SU-DHL-6 (cell line): Measurements from ENCODE around the gene PDS5A.

Experiments
- H2AFZ ChIP-seq: fragments of 200-600 bp; sonication (generic); 2 replicates; pipeline ENCODE4 v1.6.1; 2014; ENCODE audit warnings: low read depth, mild to moderate bottlenecking, moderate library complexity, mixed read lengths, antibody characterized with exemption, low read length; ENCODE audit not compliant: severe bottlenecking
- H3F3A ChIP-seq: fragments of 200-600 bp; shearing (Covaris generic); 2 replicates; pipeline ENCODE4 v1.6.0; 2016; ENCODE audit warnings: antibody characterized with exemption, mild to moderate bottlenecking; ENCODE audit not compliant: insufficient read depth
- H3K27ac ChIP-seq: fragments of 200-600 bp; sonication (generic); 2 replicates; pipeline ENCODE4 v1.5.1; 2016; ENCODE audit warnings: low read depth, mild to moderate bottlenecking, low read length, moderate library complexity, mixed read lengths
- H3K27me3 ChIP-seq: fragments of 200-600 bp; sonication (generic), shearing (Covaris generic); 2 replicates; pipeline ENCODE4 v1.6.0; 2014; ENCODE audit warnings: mild to moderate bottlenecking, low read length
- H3K36me3 ChIP-seq: fragments of 200-600 bp; sonication (generic); 2 replicates; pipeline ENCODE4 v1.6.1; 2014; ENCODE audit warnings: mild to moderate bottlenecking, low read length, mixed read lengths
- H3K4me2 ChIP-seq: fragments of 300-600, 200-600 bp; shearing (Covaris generic), sonication (generic); 2 replicates; pipeline ENCODE4 v1.6.0; 2014; ENCODE audit warnings: low read length, low read depth, mild to moderate bottlenecking; ENCODE audit not compliant: poor library complexity, severe bottlenecking
- H3K4me3 ChIP-seq: fragments of 200-600 bp; sonication (generic); 2 replicates; pipeline ENCODE4 v1.5.1; 2014; ENCODE audit warnings: antibody characterized with exemption, low read length, mild to moderate bottlenecking, mixed read lengths; ENCODE audit not compliant: insufficient read depth, poor library complexity, severe bottlenecking
- H3K79me2 ChIP-seq: fragments of 200-600 bp; sonication (generic); 2 replicates; pipeline ENCODE4 v1.6.1; 2014; ENCODE audit warnings: mild to moderate bottlenecking, low read length, moderate library complexity; ENCODE audit not compliant: insufficient read depth
- H3K9ac ChIP-seq: fragments of 200-600 bp; sonication (generic); 2 replicates; pipeline ENCODE4 v1.7.0; 2014; ENCODE audit warnings: mild to moderate bottlenecking, low read length
- H3K9me2 ChIP-seq: fragments of 200-600 bp; sonication (generic); replicated peaks from 2 replicates; pipeline ENCODE4 v1.6.1; 2014; ENCODE audit warnings: low read length; ENCODE audit not compliant: insufficient read depth
- H3K9me3 ChIP-seq: fragments of 200-600 bp; sonication (generic); 2 replicates; pipeline ENCODE4 v1.6.1; 2014; ENCODE audit warnings: low read length, mixed read lengths; ENCODE audit not compliant: insufficient read depth
- H4K20me1 ChIP-seq: fragments of 200-600 bp; sonication (generic); 2 replicates; pipeline ENCODE4 v1.6.1; 2014; ENCODE audit warnings: low read depth, mild to moderate bottlenecking, antibody characterized with exemption, low read length, moderate library complexity, mixed read lengths
- EZH2phosphoT487 ChIP-seq: fragments of 200-600 bp; sonication (generic), shearing (Covaris generic); conservative IDR thresholded peaks from 2 replicates; pipeline ENCODE4 v1.6.1; 2018; ENCODE audit warnings: mild to moderate bottlenecking, antibody characterized with exemption, low read length, moderate library complexity, mixed read lengths
- TF ChIP-seq, protein P1 (sequence below): fragments of 200-600 bp; sonication (generic); IDR thresholded peaks from one replicate; pipeline ENCODE4 v1.5.1; 2017; ENCODE audit warnings: antibody characterized with exemption, mild to moderate bottlenecking, low read length, moderate library complexity; ENCODE audit not compliant: insufficient read depth, poor library complexity, severe bottlenecking

The PDS5A gene

DNA sequence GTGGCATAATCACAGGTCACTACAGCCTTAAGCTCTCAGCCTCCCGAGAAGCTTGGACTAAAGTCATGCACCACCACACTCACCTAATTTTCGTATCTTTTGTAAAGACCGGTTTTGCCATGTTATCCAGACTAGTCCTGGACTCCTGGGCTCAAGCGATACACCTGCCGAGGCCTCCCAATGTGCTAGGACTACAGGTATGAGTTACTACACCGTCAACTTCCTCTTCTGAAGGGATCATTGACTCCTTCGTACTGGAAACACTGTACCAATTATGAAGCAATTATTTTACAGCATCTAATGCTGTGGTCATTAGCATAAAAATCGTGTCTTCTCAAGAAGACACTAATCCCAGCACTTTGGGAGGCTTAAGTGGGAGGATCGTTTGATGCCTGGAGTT, 35.2 kb downstream of the PDS5A start:
- TF ChIP-seq, protein P1, sequence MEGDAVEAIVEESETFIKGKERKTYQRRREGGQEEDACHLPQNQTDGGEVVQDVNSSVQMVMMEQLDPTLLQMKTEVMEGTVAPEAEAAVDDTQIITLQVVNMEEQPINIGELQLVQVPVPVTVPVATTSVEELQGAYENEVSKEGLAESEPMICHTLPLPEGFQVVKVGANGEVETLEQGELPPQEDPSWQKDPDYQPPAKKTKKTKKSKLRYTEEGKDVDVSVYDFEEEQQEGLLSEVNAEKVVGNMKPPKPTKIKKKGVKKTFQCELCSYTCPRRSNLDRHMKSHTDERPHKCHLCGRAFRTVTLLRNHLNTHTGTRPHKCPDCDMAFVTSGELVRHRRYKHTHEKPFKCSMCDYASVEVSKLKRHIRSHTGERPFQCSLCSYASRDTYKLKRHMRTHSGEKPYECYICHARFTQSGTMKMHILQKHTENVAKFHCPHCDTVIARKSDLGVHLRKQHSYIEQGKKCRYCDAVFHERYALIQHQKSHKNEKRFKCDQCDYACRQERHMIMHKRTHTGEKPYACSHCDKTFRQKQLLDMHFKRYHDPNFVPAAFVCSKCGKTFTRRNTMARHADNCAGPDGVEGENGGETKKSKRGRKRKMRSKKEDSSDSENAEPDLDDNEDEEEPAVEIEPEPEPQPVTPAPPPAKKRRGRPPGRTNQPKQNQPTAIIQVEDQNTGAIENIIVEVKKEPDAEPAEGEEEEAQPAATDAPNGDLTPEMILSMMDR = no peak
- no peak for TF ChIP-seq EZH2phosphoT487
- H3K4me2 ChIP-seq = no peak overlapping the region
- peaks cover 99% of the 10 kb centered on the region for H3K79me2 ChIP-seq
- H3K9ac ChIP-seq = no peak overlapping the region
- H3F3A ChIP-seq = no peaks in the 10 kb centered on the region
- H3K4me3 ChIP-seq = no peak overlapping the region
- H3K9me3 ChIP-seq = no peaks in the 10 kb centered on the region
- no peaks in the 10 kb centered on the region for H3K36me3 ChIP-seq
- H3K27me3 ChIP-seq = no peaks in the 10 kb centered on the region
- no peak overlapping the region for H2AFZ ChIP-seq
- no peaks in the 10 kb centered on the region for H4K20me1 ChIP-seq
- H3K27ac ChIP-seq = no peak overlapping the region
- H3K9me2 ChIP-seq = no peaks in the 10 kb centered on the region

DNA sequence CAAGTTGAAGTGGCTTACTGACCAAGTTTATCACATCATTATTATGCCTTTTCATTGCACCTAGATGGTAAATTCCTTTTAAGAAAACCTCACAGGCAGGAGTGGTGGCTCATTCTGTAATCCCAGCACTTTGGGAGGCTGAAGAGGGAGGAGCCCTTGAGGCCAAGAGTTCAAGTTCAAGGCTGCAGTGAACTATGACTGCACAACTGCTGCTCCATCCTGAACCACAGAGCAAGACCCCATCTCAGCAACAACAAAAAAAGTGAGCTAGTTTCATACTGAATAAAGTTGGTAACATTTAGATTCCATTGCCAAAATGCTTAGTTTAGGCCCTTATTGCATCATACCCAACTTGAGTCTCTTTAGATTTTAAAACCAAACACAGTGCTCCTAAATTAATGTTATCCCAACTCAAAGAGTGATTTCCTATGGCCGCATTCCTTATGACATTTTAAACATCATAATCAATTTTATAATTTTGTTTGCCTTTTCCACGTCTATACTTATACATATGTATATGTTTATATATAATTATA, 36.0 kb downstream of the PDS5A start:
- H3K4me2 ChIP-seq = no peak overlapping the region
- no peaks in the 10 kb centered on the region for H3K9me3 ChIP-seq
- H3K9me2 ChIP-seq = no peaks in the 10 kb centered on the region
- TF ChIP-seq, protein P1 = no peak
- TF ChIP-seq EZH2phosphoT487 = no peak
- no peaks in the 10 kb centered on the region for H3F3A ChIP-seq
- no peak overlapping the region for H2AFZ ChIP-seq
- H3K79me2 ChIP-seq = peaks cover 99% of the 10 kb centered on the region
- no peak overlapping the region for H3K4me3 ChIP-seq
- no peak overlapping the region for H3K27ac ChIP-seq
- no peaks in the 10 kb centered on the region for H3K36me3 ChIP-seq
- H3K27me3 ChIP-seq = no peaks in the 10 kb centered on the region
- no peaks in the 10 kb centered on the region for H4K20me1 ChIP-seq
- no peak overlapping the region for H3K9ac ChIP-seq

DNA sequence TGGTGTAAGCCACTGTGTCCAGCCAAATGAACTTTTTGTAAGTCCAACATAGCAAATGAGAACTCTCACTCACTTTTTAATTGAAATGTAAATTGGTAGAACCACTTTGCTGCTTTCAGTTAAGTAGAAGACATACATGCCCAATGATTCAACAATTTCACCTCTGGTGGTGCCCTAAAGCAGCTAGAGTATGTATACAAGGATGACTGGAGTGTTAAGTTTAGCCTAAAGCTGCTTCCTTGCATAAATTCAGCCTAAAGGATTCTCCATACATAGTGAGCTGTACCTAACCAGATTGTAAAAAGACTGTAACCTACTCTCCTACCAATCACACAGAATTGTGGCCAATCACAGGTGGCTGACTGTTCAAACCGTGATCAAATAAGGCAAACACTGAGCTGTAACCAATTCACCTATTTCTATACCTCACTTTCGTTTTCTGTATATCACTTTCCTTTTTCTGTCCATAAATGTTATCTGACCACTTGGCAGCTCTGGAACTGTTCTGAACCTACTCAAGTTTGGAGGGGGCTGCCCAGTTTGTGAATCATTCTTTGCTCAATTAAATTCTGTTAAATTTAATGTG, 39.9 kb downstream of the PDS5A start:
- Histone ChIP-seq H3K27me3 (no peaks in the 10 kb centered on the region), H4K20me1 (peaks cover 7% of the 10 kb centered on the region; the same call in 1 of the 2 replicates), H3F3A (peaks cover 10% of the 10 kb centered on the region; the same call in 1 of the 2 replicates), H2AFZ (no peak overlapping the region), H3K9me2 (no peaks in the 10 kb centered on the region), H3K36me3 (no peaks in the 10 kb centered on the region), H3K9me3 (no peaks in the 10 kb centered on the region), H3K9ac (no peak overlapping the region), H3K79me2 (peaks cover 99% of the 10 kb centered on the region), H3K4me2 (no peak overlapping the region), H3K27ac (no peak overlapping the region), H3K4me3 (no peak overlapping the region)
- no peak for TF ChIP-seq EZH2phosphoT487
- TF ChIP-seq, protein P1 = no peak
